HEK293 (cell line): ENCODE data around the gene NHEJ1.

Source experiments
- CTCF ChIA-PET: fragments of 350-600 bp; formaldehyde crosslinking; extraction: SDS; loops from one replicate; lab custom pipeline; 2021; ENCODE audit warnings: antibody characterized with exemption; lab: Yijun Ruan, JAX
- POLR2A ChIA-PET: fragments of 300-600 bp; formaldehyde crosslinking; extraction: SDS; loops from one replicate; lab custom pipeline; 2020; ENCODE audit warnings: antibody characterized with exemption, inconsistent platforms; lab: Yijun Ruan, JAX
- H3K27ac ChIP-seq: fragments of 200-500 bp; sonication (Bioruptor generic); 2 replicates; pipeline ENCODE4 v1.5.1; 2014; ENCODE audit warnings: low read depth, low read length, control low read depth, inconsistent platforms; ENCODE audit errors: extremely low read depth
- H3K36me3 ChIP-seq, 2 experiments: fragments of 200-500 bp in 1 of 2; sonication (Bioruptor generic) in 1 of 2; 1 replicate in 1 of 2; 2 replicates in 1 of 2; pipeline ENCODE4 v1.5.1; 2014 to 2017; ENCODE audit warnings: inconsistent platforms in 2 of 2, low read length in 2 of 2; ENCODE audit not compliant: control insufficient read depth in 2 of 2, insufficient read depth in 1 of 2
- H3K4me1 ChIP-seq: fragments of 200-500 bp; sonication (Bioruptor generic); 2 replicates; pipeline ENCODE4 v1.5.1; 2014; ENCODE audit warnings: mild to moderate bottlenecking, low read length, inconsistent platforms; ENCODE audit not compliant: control insufficient read depth, insufficient read depth
- H3K4me3 ChIP-seq: 2 replicates; pipeline ENCODE4 v1.5.1; 2011; ENCODE audit warnings: low read depth, mild to moderate bottlenecking, control low read depth, low read length, moderate library complexity
- H3K9me3 ChIP-seq: fragments of 200-500 bp; sonication (Bioruptor generic); 2 replicates; pipeline ENCODE4 v1.5.1; 2014; ENCODE audit warnings: low read depth, low read length, inconsistent platforms; ENCODE audit not compliant: control insufficient read depth, insufficient read depth
- GLIS1 ChIP-seq: fragments of 450-650 bp; formaldehyde crosslinking; IDR thresholded peaks from 2 replicates; pipeline ENCODE4 v1.5.1; 2016; ENCODE audit warnings: missing biosample characterization, missing genetic modification characterization
- OSR2 ChIP-seq: fragments of 450-650 bp; formaldehyde crosslinking; IDR thresholded peaks from 2 replicates; pipeline ENCODE4 v1.5.1; 2016; ENCODE audit warnings: missing biosample characterization, missing genetic modification characterization
- PRDM10 ChIP-seq: fragments of 450-650 bp; formaldehyde crosslinking; IDR thresholded peaks from 2 replicates; pipeline ENCODE4 v1.5.1; 2016; ENCODE audit warnings: missing biosample characterization, missing genetic modification characterization
- SP7 ChIP-seq: fragments of 450-650 bp; formaldehyde crosslinking; IDR thresholded peaks from 2 replicates; pipeline ENCODE4 v1.5.1; 2016; ENCODE audit warnings: missing biosample characterization, missing genetic modification characterization
- ZNF10 ChIP-seq: fragments of 450-650 bp; formaldehyde crosslinking; IDR thresholded peaks from 2 replicates; pipeline ENCODE4 v1.5.1; 2017; ENCODE audit warnings: missing biosample characterization, missing genetic modification characterization
- ZNF146 ChIP-seq: fragments of 450-650 bp; formaldehyde crosslinking; IDR thresholded peaks from 2 replicates; pipeline ENCODE4 v1.5.1; 2016; ENCODE audit warnings: missing biosample characterization, missing genetic modification characterization
- ZNF175 ChIP-seq: fragments of 450-650 bp; formaldehyde crosslinking; IDR thresholded peaks from 2 replicates; pipeline ENCODE4 v1.5.1; 2016; ENCODE audit warnings: missing biosample characterization, missing genetic modification characterization
- ZNF202 ChIP-seq: fragments of 450-650 bp; formaldehyde crosslinking; IDR thresholded peaks from 2 replicates; pipeline ENCODE4 v1.5.1; 2016; ENCODE audit warnings: missing biosample characterization, missing genetic modification characterization, borderline replicate concordance
- ZNF214 ChIP-seq: fragments of 450-650 bp; formaldehyde crosslinking; IDR thresholded peaks from 2 replicates; pipeline ENCODE4 v1.5.1; 2017; ENCODE audit warnings: missing biosample characterization, mild to moderate bottlenecking, missing genetic modification characterization, borderline replicate concordance
- ZNF266 ChIP-seq: fragments of 450-650 bp; formaldehyde crosslinking; IDR thresholded peaks from 2 replicates; pipeline ENCODE4 v1.5.1; 2016; ENCODE audit warnings: missing biosample characterization, missing genetic modification characterization, low read depth
- ZNF274 ChIP-seq, 2 experiments: fragments of 200-500 bp in 1 of 2; fragments of 450-650 bp in 1 of 2; sonication (Bioruptor generic) in 1 of 2; formaldehyde crosslinking in 1 of 2; IDR thresholded peaks; 2 replicates each; pipeline versions ENCODE4 v1.5.1 to v1.6.1; 2014 to 2016; ENCODE audit warnings: borderline replicate concordance in 1 of 2, inconsistent platforms in 1 of 2, low read length in 1 of 2, missing biosample characterization in 1 of 2, missing genetic modification characterization in 1 of 2
- ZNF423 ChIP-seq: fragments of 450-650 bp; formaldehyde crosslinking; IDR thresholded peaks from 2 replicates; pipeline ENCODE4 v1.5.1; 2016; ENCODE audit warnings: missing biosample characterization, missing genetic modification characterization
- ZNF501 ChIP-seq: fragments of 450-650 bp; formaldehyde crosslinking; IDR thresholded peaks from 2 replicates; pipeline ENCODE4 v1.5.1; 2016; ENCODE audit warnings: missing biosample characterization, missing genetic modification characterization
- ZNF561 ChIP-seq: fragments of 450-650 bp; IDR thresholded peaks from 2 replicates; pipeline ENCODE4 v1.5.1; 2018; ENCODE audit warnings: missing biosample characterization, missing genetic modification characterization, borderline replicate concordance
- ZNF654 ChIP-seq: fragments of 450-650 bp; formaldehyde crosslinking; IDR thresholded peaks from 2 replicates; pipeline ENCODE4 v1.5.1; 2016; ENCODE audit warnings: low read depth, missing biosample characterization, missing genetic modification characterization
- ZNF843 ChIP-seq: fragments of 450-650 bp; formaldehyde crosslinking; IDR thresholded peaks from 2 replicates; pipeline ENCODE4 v1.5.1; 2016; ENCODE audit warnings: missing biosample characterization, missing genetic modification characterization
- TF ChIP-seq, protein P1 (sequence below): fragments of 450-650 bp; formaldehyde crosslinking; IDR thresholded peaks from 2 replicates; pipeline ENCODE4; 2016; ENCODE audit warnings: missing biosample characterization, missing genetic modification characterization
- TF ChIP-seq, protein P2 (sequence below): fragments of 450-650 bp; formaldehyde crosslinking; IDR thresholded peaks from 2 replicates; pipeline ENCODE4 v1.5.1; 2016; ENCODE audit warnings: missing biosample characterization, missing genetic modification characterization

NHEJ1 gene

GRCh38 chr2:219127037-219127635 lies 33.5 kb downstream of the NHEJ1 start:
- POLR2A ChIA-PET = no interaction called here
- Histone ChIP-seq H3K4me1 (peaks cover 57% of the 10 kb centered on the region), H3K4me3 (no peak overlapping the region), H3K27ac (peak overlapping the region; percentile 0; the same call in 1 of the 2 replicates), H3K36me3 (no peaks in the 10 kb centered on the region)
- TF ChIP-seq ZNF10 (tag by site-specific recombination) (no peak), GLIS1 (no peak), ZNF146 (no peak)
- TF ChIP-seq, protein P1, sequence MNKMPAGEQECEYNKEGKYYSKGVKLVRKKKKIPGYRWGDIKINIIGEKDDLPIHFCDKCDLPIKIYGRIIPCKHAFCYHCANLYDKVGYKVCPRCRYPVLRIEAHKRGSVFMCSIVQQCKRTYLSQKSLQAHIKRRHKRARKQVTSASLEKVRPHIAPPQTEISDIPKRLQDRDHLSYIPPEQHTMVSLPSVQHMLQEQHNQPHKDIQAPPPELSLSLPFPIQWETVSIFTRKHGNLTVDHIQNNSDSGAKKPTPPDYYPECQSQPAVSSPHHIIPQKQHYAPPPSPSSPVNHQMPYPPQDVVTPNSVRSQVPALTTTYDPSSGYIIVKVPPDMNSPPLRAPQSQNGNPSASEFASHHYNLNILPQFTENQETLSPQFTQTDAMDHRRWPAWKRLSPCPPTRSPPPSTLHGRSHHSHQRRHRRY = no peak
- TF ChIP-seq, all 188 proteins: peak for 0
- no peaks in the 10 kb centered on the region for H3K9me3 ChIP-seq
- CTCF ChIA-PET = interaction anchor here (0.6 to 9.1 kb wide), 4 partner anchors 8 to 172 kb away, joined by 3 to 79 read pairs (median 3); partner anchors contain the start of gene NHEJ1

- TF ChIP-seq ZNF561 (no peak), ZNF202 (tag by site-specific recombination) (no peak), SP7 (tag by site-specific recombination) (peak; percentile 90), ZNF423 (tag by site-specific recombination) (no peak), ZNF175 (no peak), ZNF274 (IDR thresholded peaks at IDR 0.05; ENCODE audit: low read length) (no peak), ZNF274 (tag by site-specific recombination; IDR thresholded peaks at IDR 0.05; ENCODE audit: borderline replicate concordance) (no peak), ZNF501 (no peak), ZNF214 (tag by site-specific recombination) (no peak), ZNF843 (tag by site-specific recombination) (no peak), PRDM10 (peak; percentile 86), OSR2 (tag by site-specific recombination) (0 out of 2 replicates have a peak, but pooled peaks have one; percentile 19), ZNF654 (tag by site-specific recombination) (no peak), ZNF266 (tag by site-specific recombination) (no peak)
- TF ChIP-seq, protein P2, sequence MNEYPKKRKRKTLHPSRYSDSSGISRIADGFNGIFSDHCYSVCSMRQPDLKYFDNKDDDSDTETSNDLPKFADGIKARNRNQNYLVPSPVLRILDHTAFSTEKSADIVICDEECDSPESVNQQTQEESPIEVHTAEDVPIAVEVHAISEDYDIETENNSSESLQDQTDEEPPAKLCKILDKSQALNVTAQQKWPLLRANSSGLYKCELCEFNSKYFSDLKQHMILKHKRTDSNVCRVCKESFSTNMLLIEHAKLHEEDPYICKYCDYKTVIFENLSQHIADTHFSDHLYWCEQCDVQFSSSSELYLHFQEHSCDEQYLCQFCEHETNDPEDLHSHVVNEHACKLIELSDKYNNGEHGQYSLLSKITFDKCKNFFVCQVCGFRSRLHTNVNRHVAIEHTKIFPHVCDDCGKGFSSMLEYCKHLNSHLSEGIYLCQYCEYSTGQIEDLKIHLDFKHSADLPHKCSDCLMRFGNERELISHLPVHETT (tag by site-specific recombination) = no peak
- Histone ChIP-seq H3K27ac (peak overlapping the region; percentile 0; the same call in 1 of the 2 replicates), H3K4me1 (peaks cover 59% of the 10 kb centered on the region), H3K36me3 (no peaks in the 10 kb centered on the region), H3K4me3 (no peak overlapping the region), H3K9me3 (no peaks in the 10 kb centered on the region)
- CTCF ChIA-PET = interaction anchor here (0.6 to 9.1 kb wide), 2 partner anchors 7 to 34 kb away, joined by 3 to 79 read pairs; partner anchors contain the start of gene NHEJ1
- POLR2A ChIA-PET = no interaction called here
Observed at GRCh38 chr2:219126555-219126954, 34.1 kb downstream of the NHEJ1 start.
